OCI-LY1 (cell line): ENCODE measurements around the gene ABCA9.

Experiments
- EZH2 ChIP-seq: fragments of 200-600 bp; sonication (generic), shearing (Covaris generic); IDR thresholded peaks from 2 replicates; pipeline ENCODE4 v1.8.0; 2017; ENCODE audit warnings: borderline replicate concordance, mixed run types, mild to moderate bottlenecking, antibody characterized with exemption, low read length, moderate library complexity, mixed read lengths
- TF ChIP-seq, protein P1 (sequence below): fragments of 200-600 bp; sonication (generic), shearing (Covaris generic); IDR thresholded peaks from 2 replicates; pipeline ENCODE4 v1.5.1; 2017; ENCODE audit warnings: mild to moderate bottlenecking, antibody characterized with exemption, low read length, moderate library complexity, mixed read lengths

DNA sequence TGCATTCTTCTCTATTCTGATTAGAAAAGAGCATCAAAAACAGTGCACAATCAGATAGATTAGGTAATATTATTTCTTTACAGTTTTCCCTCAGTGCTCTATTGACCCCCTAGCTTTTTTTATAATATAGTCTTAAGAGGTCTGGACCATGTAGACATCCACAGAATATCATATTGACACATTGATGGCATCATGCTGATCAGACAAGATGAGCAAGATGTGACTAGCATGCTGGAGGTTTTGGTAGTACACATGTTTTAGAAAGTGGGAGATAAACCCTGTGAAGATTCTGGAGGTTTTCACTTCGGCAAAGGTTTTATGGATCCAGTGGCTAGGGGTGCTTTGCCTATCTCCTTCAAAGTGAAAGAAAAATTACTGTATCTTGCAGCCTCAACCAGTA lies 102.8 kb downstream of the ABCA9 start:
- TF ChIP-seq, protein P1, sequence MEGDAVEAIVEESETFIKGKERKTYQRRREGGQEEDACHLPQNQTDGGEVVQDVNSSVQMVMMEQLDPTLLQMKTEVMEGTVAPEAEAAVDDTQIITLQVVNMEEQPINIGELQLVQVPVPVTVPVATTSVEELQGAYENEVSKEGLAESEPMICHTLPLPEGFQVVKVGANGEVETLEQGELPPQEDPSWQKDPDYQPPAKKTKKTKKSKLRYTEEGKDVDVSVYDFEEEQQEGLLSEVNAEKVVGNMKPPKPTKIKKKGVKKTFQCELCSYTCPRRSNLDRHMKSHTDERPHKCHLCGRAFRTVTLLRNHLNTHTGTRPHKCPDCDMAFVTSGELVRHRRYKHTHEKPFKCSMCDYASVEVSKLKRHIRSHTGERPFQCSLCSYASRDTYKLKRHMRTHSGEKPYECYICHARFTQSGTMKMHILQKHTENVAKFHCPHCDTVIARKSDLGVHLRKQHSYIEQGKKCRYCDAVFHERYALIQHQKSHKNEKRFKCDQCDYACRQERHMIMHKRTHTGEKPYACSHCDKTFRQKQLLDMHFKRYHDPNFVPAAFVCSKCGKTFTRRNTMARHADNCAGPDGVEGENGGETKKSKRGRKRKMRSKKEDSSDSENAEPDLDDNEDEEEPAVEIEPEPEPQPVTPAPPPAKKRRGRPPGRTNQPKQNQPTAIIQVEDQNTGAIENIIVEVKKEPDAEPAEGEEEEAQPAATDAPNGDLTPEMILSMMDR, result no peak
- TF ChIP-seq EZH2, result no peak
